ENCODE results near the gene MT1B. TPM values are rescaled to one million over a fixed set of nuclear protein-coding genes. Genes with fewer than 3 reads are reported as not detected.

The MT1B gene
- total and polyA plus RNA-seq, 2 of the 13 experiments (the other 11 are each of a cell fraction or from before 2014, with no cell fraction given), result 0.89 TPM; not detected in 1

DNA sequence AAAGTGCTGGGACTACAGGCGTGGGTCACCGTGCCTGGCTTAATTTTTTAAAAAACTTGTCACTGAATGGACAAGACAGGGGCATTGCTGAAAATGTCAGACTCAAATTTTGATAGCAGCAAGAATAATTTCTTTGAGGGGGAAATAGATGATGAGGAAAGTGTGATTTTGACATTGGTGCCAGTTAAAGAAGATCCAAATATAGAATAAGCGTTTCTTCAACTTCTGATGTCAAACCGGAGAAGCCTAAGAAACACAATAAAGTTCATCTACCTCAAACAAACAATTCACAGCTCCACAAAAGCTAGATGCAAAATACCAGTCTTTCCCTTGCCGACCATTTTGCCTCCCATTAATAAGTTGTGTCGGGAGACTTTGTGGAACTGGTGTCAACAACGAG lies 35.1 kb downstream of the MT1B start:
- intact Hi-C loops (cut with micrococcal nuclease; ENCODE audit: unreplicated experiment), result no loop called here
- BruUV-seq (replicated peaks), result no TSS peak

More for the DNA sequence above, 35.1 kb downstream of the MT1B start:
- no peaks in the 10 kb centered on the region for H3K79me2 ChIP-seq (ENCODE audit: insufficient read depth, low read length)
- H4K20me1 ChIP-seq (ENCODE audit: insufficient read depth, low read length), result no peaks in the 10 kb centered on the region
- no peak overlapping the region for H3K27ac ChIP-seq (ENCODE audit: extremely low read length, insufficient read depth, low read length)
- TF ChIP-seq MXD4 (CRISPR knock-in tag; IDR thresholded peaks at IDR 0.05) (no peak), RXRA (CRISPR knock-in tag; IDR thresholded peaks at IDR 0.05) (no peak), ZNF644 (CRISPR knock-in tag; IDR thresholded peaks at IDR 0.05; ENCODE audit: low read depth) (no peak), NFIC (IDR thresholded peaks at IDR 0.05; ENCODE audit: low read length) (no peak), HNF4A (CRISPR knock-in tag; IDR thresholded peaks at IDR 0.05) (no peak), SP1 (IDR thresholded peaks at IDR 0.05) (no peak), SP1 (CRISPR knock-in tag; IDR thresholded peaks at IDR 0.05) (no peak)
- TF ChIP-seq, protein P1, sequence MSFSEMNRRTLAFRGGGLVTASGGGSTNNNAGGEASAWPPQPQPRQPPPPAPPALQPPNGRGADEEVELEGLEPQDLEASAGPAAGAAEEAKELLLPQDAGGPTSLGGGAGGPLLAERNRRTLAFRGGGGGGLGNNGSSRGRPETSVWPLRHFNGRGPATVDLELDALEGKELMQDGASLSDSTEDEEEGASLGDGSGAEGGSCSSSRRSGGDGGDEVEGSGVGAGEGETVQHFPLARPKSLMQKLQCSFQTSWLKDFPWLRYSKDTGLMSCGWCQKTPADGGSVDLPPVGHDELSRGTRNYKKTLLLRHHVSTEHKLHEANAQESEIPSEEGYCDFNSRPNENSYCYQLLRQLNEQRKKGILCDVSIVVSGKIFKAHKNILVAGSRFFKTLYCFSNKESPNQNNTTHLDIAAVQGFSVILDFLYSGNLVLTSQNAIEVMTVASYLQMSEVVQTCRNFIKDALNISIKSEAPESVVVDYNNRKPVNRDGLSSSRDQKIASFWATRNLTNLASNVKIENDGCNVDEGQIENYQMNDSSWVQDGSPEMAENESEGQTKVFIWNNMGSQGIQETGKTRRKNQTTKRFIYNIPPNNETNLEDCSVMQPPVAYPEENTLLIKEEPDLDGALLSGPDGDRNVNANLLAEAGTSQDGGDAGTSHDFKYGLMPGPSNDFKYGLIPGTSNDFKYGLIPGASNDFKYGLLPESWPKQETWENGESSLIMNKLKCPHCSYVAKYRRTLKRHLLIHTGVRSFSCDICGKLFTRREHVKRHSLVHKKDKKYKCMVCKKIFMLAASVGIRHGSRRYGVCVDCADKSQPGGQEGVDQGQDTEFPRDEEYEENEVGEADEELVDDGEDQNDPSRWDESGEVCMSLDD (CRISPR knock-in tag; IDR thresholded peaks at IDR 0.05; ENCODE audit: borderline replicate concordance), result no peak
- TF ChIP-seq, protein P2, sequence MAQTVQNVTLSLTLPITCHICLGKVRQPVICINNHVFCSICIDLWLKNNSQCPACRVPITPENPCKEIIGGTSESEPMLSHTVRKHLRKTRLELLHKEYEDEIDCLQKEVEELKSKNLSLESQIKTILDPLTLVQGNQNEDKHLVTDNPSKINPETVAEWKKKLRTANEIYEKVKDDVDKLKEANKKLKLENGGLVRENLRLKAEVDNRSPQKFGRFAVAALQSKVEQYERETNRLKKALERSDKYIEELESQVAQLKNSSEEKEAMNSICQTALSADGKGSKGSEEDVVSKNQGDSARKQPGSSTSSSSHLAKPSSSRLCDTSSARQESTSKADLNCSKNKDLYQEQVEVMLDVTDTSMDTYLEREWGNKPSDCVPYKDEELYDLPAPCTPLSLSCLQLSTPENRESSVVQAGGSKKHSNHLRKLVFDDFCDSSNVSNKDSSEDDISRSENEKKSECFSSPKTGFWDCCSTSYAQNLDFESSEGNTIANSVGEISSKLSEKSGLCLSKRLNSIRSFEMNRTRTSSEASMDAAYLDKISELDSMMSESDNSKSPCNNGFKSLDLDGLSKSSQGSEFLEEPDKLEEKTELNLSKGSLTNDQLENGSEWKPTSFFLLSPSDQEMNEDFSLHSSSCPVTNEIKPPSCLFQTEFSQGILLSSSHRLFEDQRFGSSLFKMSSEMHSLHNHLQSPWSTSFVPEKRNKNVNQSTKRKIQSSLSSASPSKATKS (CRISPR knock-in tag; IDR thresholded peaks at IDR 0.05), result no peak
- TF ChIP-seq, protein P3, sequence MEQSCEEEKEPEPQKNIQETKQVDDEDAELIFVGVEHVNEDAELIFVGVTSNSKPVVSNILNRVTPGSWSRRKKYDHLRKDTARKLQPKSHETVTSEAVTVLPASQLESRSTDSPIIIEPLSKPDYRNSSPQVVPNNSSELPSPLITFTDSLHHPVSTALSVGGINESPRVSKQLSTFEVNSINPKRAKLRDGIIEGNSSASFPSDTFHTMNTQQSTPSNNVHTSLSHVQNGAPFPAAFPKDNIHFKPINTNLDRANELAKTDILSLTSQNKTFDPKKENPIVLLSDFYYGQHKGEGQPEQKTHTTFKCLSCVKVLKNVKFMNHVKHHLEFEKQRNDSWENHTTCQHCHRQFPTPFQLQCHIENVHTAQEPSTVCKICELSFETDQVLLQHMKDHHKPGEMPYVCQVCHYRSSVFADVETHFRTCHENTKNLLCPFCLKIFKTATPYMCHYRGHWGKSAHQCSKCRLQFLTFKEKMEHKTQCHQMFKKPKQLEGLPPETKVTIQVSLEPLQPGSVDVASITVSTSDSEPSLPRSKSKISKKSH (CRISPR knock-in tag; IDR thresholded peaks at IDR 0.05; ENCODE audit: borderline replicate concordance), result no peak
- no peak overlapping the region for H3K9ac ChIP-seq (ENCODE audit: insufficient read depth, low read depth, low read length)
- POLR2A ChIA-PET, result no interaction called here
- no peak overlapping the region for H2AFZ ChIP-seq (ENCODE audit: low read length)
- no peak for FAIRE-seq
- no peaks in the 10 kb centered on the region for H3K36me3 ChIP-seq (replicated peaks in 1 of 2; ENCODE audit: control insufficient read depth in 1 of 2, insufficient read depth in 2 of 2, low read length in 2 of 2)
- WGBS (ENCODE audit: low lambda C conversion rate), result 75% methylated on average over 7 of the region's 7 CpGs
- no peak overlapping the region for H3K4me3 ChIP-seq (replicated peaks in 1 of 3; ENCODE audit: insufficient read depth in 1 of 3, low read depth in 2 of 3, low read length in 3 of 3)
- DNase-seq (ENCODE audit: low spot score), result no peak
- H3K4me1 ChIP-seq (ENCODE audit: insufficient read depth, low read length), result peaks cover 39% of the 10 kb centered on the region
- in situ Hi-C loops (cut with HindIII; ENCODE audit: extremely low pct_ligation_motif_present, low pct_unique_long_range_greater_than_20kb), result no loop called here
- ATAC-seq, result no peak
- CTCF ChIA-PET (ENCODE audit: low intra/inter-chr PET ratio, low total read pairs), result no interaction called here
- no peaks in the 10 kb centered on the region; a peak in 1 of 5 replicates for H3K27me3 ChIP-seq (ENCODE audit: control insufficient read depth in 1 of 2, insufficient read depth in 2 of 2, low read length in 2 of 2)
- H3K9me3 ChIP-seq (ENCODE audit: low read length), result peaks cover 10% of the 10 kb centered on the region
- H3K4me2 ChIP-seq (ENCODE audit: low read depth, low read length), result no peak overlapping the region
